Astrocyte (in vitro differentiated cells and primary cell): ENCODE measurements around the gene PLA2G1B. TPM values are rescaled to one million over a fixed set of nuclear protein-coding genes. Genes with fewer than 3 reads are reported as not detected.

Source experiments
- DNase-seq: peaks from one replicate; pipeline ENCODE4 v3.0.0-alpha.2; 2010; ENCODE audit warnings: low read depth
- FAIRE-seq: peaks from 2 replicates; lab custom pipeline; 2011; peaks lifted over from hg19 to GRCh38; lab: Jason Lieb, UNC
- H2AFZ ChIP-seq: 2 replicates; pipeline ENCODE4 v1.6.0; 2012; ENCODE audit warnings: low read depth, low read length, inconsistent platforms
- H3K27ac ChIP-seq: 2 replicates; pipeline ENCODE4 v1.5.1; 2011; ENCODE audit warnings: low read depth, low read length, inconsistent platforms
- H3K27me3 ChIP-seq: 2 replicates; pipeline ENCODE4 v1.6.0; 2011; ENCODE audit warnings: low read length, inconsistent platforms; ENCODE audit not compliant: insufficient read depth
- H3K36me3 ChIP-seq: 2 replicates; pipeline ENCODE4 v1.5.1; 2011; ENCODE audit warnings: low read length, inconsistent platforms; ENCODE audit not compliant: insufficient read depth
- H3K4me1 ChIP-seq: 2 replicates; pipeline ENCODE4 v1.5.1; 2011; ENCODE audit warnings: low read length, inconsistent platforms; ENCODE audit not compliant: insufficient read depth
- H3K4me2 ChIP-seq: 2 replicates; pipeline ENCODE4 v1.6.0; 2012; ENCODE audit warnings: low read length, inconsistent platforms
- H3K4me3 ChIP-seq: 2 replicates; pipeline ENCODE4 v1.5.1; 2011; ENCODE audit warnings: low read depth, mild to moderate bottlenecking, low read length, inconsistent platforms; ENCODE audit not compliant: insufficient read depth
- H3K79me2 ChIP-seq: 2 replicates; pipeline ENCODE4 v1.6.0; 2012; ENCODE audit warnings: mild to moderate bottlenecking, low read length, inconsistent platforms; ENCODE audit not compliant: insufficient read depth
- H3K9ac ChIP-seq: 2 replicates; pipeline ENCODE4 v1.6.0; 2012; ENCODE audit warnings: mild to moderate bottlenecking, low read length, inconsistent platforms
- H3K9me3 ChIP-seq: 2 replicates; pipeline ENCODE4 v1.5.1; 2012; ENCODE audit warnings: low read depth, mild to moderate bottlenecking, low read length, inconsistent platforms; ENCODE audit not compliant: insufficient read depth
- H4K20me1 ChIP-seq: 2 replicates; pipeline ENCODE4 v1.6.0; 2012; ENCODE audit warnings: low read length, inconsistent platforms; ENCODE audit not compliant: insufficient read depth
- H3K27ac Mint-ChIP-seq: one replicate; pipeline ENCODE4 v1.8.0; 2021; ENCODE audit warnings: mild to moderate bottlenecking, mixed read lengths; ENCODE audit not compliant: unreplicated experiment
- H3K27me3 Mint-ChIP-seq: one replicate; pipeline ENCODE4 v1.8.0; 2021; ENCODE audit warnings: low read depth, mixed read lengths; ENCODE audit not compliant: unreplicated experiment
- H3K36me3 Mint-ChIP-seq: one replicate; pipeline ENCODE4 v1.8.0; 2021; ENCODE audit warnings: low read depth, mixed read lengths; ENCODE audit not compliant: unreplicated experiment
- H3K4me1 Mint-ChIP-seq: one replicate; pipeline ENCODE4 v1.8.0; 2021; ENCODE audit warnings: low read depth, mixed read lengths; ENCODE audit not compliant: unreplicated experiment
- H3K4me3 Mint-ChIP-seq: one replicate; pipeline ENCODE4 v1.8.0; 2021; ENCODE audit warnings: mild to moderate bottlenecking, moderate library complexity, mixed read lengths; ENCODE audit not compliant: unreplicated experiment
- H3K9me3 Mint-ChIP-seq: one replicate; pipeline ENCODE4 v1.8.0; 2021; ENCODE audit warnings: mild to moderate bottlenecking, mixed read lengths; ENCODE audit not compliant: unreplicated experiment
- CTCF ChIP-seq: IDR thresholded peaks from 2 replicates; pipeline ENCODE4 v1.5.1; 2011; ENCODE audit warnings: low read depth, mild to moderate bottlenecking, inconsistent platforms, low read length, moderate library complexity; ENCODE audit not compliant: insufficient read depth
- EZH2 ChIP-seq: IDR thresholded peaks from 2 replicates; pipeline ENCODE4 v1.6.1; 2012; ENCODE audit warnings: mild to moderate bottlenecking, low read length, inconsistent platforms; ENCODE audit not compliant: insufficient read depth
- total RNA-seq: library from RNA; stranded (reverse); gene quantifications from 2 replicates; pipeline ENCODE4 v1.2.1, GENCODE V29; 2021

Gene PLA2G1B
- total RNA-seq, 1 donor from 2014 or later, result not detected

GRCh38 chr12:120301962-120302815 lies 25.4 kb downstream of the PLA2G1B start, which contains the start of gene SIRT4:
SIRT4 (plus strand) TSS chr12:120302321; CDS start chr12:120303562, 1,241 bp downstream.
- DNase-seq (peak; percentile 86), FAIRE-seq (peak; percentile 70)
- Histone ChIP-seq H3K9ac (peak within 1 kb of the TSS; percentile 82), H3K27me3 (no peaks in the 10 kb centered on the region), H4K20me1 (no peaks in the 10 kb centered on the region), H3K79me2 (no peaks in the 10 kb centered on the region), H3K36me3 (no peaks in the 10 kb centered on the region), H2AFZ (peak within 1 kb of the TSS; percentile 82), H3K4me2 (peak within 1 kb of the TSS; percentile 93), H3K4me1 (no peaks in the 10 kb centered on the region), H3K9me3 (no peaks in the 10 kb centered on the region), H3K4me3 (peak within 1 kb of the TSS; percentile 77), H3K27ac (peak within 1 kb of the TSS; percentile 75)
- peak within 1 kb of the TSS; percentile 82 for H3K27ac Mint-ChIP-seq
- no peaks in the 10 kb centered on the region for H3K4me1 Mint-ChIP-seq
- H3K4me3 Mint-ChIP-seq, result peak within 1 kb of the TSS; percentile 89
- H3K9me3 Mint-ChIP-seq, result no peaks in the 10 kb centered on the region
- no peaks in the 10 kb centered on the region for H3K36me3 Mint-ChIP-seq
- no peak for TF ChIP-seq EZH2
- TF ChIP-seq CTCF, result peak; percentile 98
- H3K27me3 Mint-ChIP-seq, result no peaks in the 10 kb centered on the region

DNA sequence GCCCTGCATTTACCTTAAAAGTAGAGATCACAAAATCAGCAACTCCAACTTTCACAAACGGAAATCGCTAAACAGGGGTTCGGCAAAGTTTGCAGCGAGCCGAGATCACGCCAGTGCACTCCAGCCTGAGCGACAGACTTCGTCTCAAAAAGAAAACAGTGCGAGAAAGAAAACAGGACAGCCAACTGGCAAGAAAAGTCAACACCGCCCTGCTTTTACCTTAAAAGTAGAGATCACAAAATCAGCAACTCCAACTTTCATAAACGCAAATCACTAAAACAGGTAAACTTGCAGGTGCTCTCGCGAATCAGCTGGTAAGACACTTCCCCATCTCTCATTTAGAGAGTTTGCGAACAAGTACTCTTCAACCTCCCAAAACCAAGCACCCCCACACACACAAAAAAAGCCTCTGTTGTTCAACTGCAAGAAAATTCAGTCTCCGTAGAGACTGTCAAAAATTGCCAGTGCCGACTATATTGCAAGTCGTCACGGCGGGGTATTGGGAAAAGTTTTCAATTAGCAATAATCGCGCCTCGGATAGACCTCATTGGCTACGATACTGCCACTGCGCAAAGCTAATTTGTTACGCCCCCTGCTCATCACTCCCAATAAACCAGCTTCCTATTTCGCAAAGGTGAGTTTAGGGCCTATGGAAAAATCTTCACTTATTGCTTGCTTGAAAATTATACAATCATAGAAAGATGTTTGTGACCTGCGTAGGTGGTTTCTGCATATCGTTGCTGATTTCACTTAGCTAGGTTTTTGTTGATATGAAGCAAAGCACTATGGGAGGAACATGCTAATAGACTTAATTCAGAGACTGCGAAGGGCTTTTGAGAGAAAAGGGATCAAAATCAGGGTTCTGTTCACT lies 34.7 kb downstream of the PLA2G1B start, which contains the start of gene RNU4-1:
Gene RNU4-1 (minus strand): TSS at position 577 of the 871 bp plus-strand sequence.
- FAIRE-seq, result no peak
- Histone ChIP-seq H3K4me1 (peaks cover 13% of the 10 kb centered on the region), H2AFZ (peak within 1 kb of the TSS; percentile 53), H3K4me2 (peak within 1 kb of the TSS; percentile 82), H3K4me3 (peak within 1 kb of the TSS; percentile 51), H3K79me2 (no peaks in the 10 kb centered on the region), H3K27me3 (no peaks in the 10 kb centered on the region), H3K36me3 (no peaks in the 10 kb centered on the region), H3K9me3 (no peaks in the 10 kb centered on the region), H3K27ac (peak within 1 kb of the TSS; percentile 100), H3K9ac (peak within 1 kb of the TSS; percentile 94), H4K20me1 (no peaks in the 10 kb centered on the region)
- Mint-ChIP-seq H3K4me3 (no peak within 1 kb of the TSS), H3K27me3 (no peaks in the 10 kb centered on the region), H3K27ac (no peak within 1 kb of the TSS), H3K36me3 (no peaks in the 10 kb centered on the region), H3K9me3 (no peaks in the 10 kb centered on the region), H3K4me1 (peaks cover 3% of the 10 kb centered on the region)
- DNase-seq, result peak; percentile 93
- no peak for TF ChIP-seq CTCF
- no peak for TF ChIP-seq EZH2
